H1 (cell line): ENCODE measurements around the gene COL20A1. TPM values are rescaled to one million over a fixed set of nuclear protein-coding genes. Genes with fewer than 3 reads are reported as not detected.

Experiments used
- RAD21 ChIP-seq, 2 experiments: IDR thresholded peaks in 1 of 2; conservative IDR thresholded peaks in 1 of 2; 2 replicates each; pipeline ENCODE4 v1.6.1; 2011; ENCODE audit warnings: low read depth in 2 of 2, low read length in 2 of 2, improper control_type of control experiment in 1 of 2, inconsistent platforms in 1 of 2, mild to moderate bottlenecking in 1 of 2, moderate library complexity in 1 of 2
- polyA plus RNA-seq, 7 experiments: library from polyadenylated mRNA; depleted of rRNA in 3 of 7; stranded (reverse) in 5 of 7; unstranded in 2 of 7; fragments of >200 nt in 5 of 7; fragments of 200-250 nt in 2 of 7; gene quantifications; 1 replicate in 5 of 7; 2 replicates in 1 of 7; 4 replicates in 1 of 7; pipeline versions ENCODE4 v1.2.1 to v1.2.3, GENCODE V29; 2011 to 2013; ENCODE audit warnings: missing spikeins in 2 of 7, mixed read lengths in 2 of 7
- total RNA-seq: library from RNA; stranded (reverse); fragmentation: NEBNext Ultra II Directional; extraction: Animal tissue kit (Norgen Biotek cat#: 25700); gene quantifications from 2 replicates; pipeline ENCODE4 v1.2.1, GENCODE V29; 2021

Gene COL20A1
- total and polyA plus RNA-seq, 2 of the 8 experiments (the other 6 are each of a cell fraction or from before 2014, with no cell fraction given): 0.19 to 0.21 TPM

GRCh38 chr20:63323357-63323981 lies 30.5 kb downstream of the COL20A1 start (continued):
- TF ChIP-seq RAD21 (IDR thresholded peaks at IDR 0.05 in 1 of 2, conservative IDR thresholded peaks at IDR 0.05 in 1 of 2; ENCODE audit: low read depth in 2 of 2, low read length in 2 of 2): peak in 1 of 2 experiments; percentile 14; a peak in 1 of 4 replicates
